Erythroblast (primary cell): Measurements from ENCODE around the gene CDK5R1.

ENCODE experiments used
- GATA1 ChIP-seq: IDR thresholded peaks from 2 replicates; pipeline ENCODE4 v1.6.1; 2011; ENCODE audit warnings: low read depth, mild to moderate bottlenecking, control low read depth, low read length, moderate library complexity
- POLR2A ChIP-seq: IDR thresholded peaks from 2 replicates; pipeline ENCODE4 v1.6.1; 2011; ENCODE audit warnings: mild to moderate bottlenecking, low read length

GRCh38 chr17:32503251-32504165, 16.7 kb downstream of the CDK5R1 start:
- no peak for TF ChIP-seq POLR2A
- no peak for TF ChIP-seq GATA1
